HG03095 (cell line): ENCODE results near the gene AMBRA1.

Experiments
- ATAC-seq: cut with Tn5 transposase; IDR thresholded peaks from one replicate; pipeline ENCODE4 v1.9.1; 2021; ENCODE audit warnings: moderate library complexity; ENCODE audit not compliant: unreplicated experiment

AMBRA1 gene

GRCh38 chr11:46511342-46511741 lies 82.5 kb downstream of the AMBRA1 start:
- ATAC-seq: no peak

GRCh38 chr11:46508360-46508759 lies 85.5 kb downstream of the AMBRA1 start:
- no peak for ATAC-seq

DNA sequence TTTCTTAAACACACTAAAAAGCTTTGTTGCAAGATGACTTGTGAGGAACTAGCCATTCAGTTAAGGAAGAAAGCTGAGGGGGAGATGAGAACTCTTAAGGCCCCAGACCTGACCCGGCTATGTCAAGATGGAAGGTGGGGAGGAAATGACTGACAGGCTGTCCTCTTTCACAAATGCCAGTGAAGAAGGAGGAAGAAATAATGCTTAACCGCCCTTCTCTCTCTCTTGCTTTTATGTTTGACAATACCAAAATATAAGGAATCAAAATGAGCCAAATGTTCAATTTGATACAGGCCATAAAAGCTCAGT lies 87.4 kb downstream of the AMBRA1 start:
- ATAC-seq: no peak

DNA sequence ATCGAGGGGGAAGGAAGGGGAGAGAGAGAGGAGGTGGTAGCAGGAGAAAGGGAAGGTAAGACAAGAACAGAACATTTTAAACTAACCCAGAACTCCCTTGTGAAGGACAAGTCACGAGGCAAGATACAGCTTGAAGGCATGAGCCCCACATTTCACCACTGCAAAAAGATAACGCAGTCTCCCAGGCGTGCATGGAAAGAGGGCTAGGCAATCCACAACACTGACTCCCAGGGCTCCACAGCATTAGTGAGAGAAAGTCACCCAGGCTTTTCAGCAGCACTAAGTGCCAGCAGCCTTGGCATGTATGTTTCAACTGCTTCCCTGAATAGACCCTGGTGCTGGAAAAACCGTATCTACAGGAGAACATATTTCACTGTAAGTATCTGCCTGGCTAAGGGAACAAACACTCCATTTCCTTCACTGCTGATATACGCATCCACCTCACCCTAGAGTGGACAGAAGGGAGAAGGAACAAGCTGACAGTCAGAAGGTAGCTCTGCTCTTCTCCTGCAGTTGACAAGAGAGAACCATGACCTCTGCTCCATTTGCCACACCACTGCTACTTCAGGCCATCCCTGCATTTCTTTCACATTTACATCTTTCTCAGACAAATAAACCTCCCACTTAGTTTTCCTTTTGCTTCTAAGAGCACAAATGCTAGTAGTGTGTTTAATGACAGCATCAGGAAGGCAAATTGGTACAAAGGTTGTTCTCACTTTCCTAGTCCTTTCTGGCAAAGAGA lies 87.9 kb downstream of the AMBRA1 start:
- ATAC-seq: no peak

DNA sequence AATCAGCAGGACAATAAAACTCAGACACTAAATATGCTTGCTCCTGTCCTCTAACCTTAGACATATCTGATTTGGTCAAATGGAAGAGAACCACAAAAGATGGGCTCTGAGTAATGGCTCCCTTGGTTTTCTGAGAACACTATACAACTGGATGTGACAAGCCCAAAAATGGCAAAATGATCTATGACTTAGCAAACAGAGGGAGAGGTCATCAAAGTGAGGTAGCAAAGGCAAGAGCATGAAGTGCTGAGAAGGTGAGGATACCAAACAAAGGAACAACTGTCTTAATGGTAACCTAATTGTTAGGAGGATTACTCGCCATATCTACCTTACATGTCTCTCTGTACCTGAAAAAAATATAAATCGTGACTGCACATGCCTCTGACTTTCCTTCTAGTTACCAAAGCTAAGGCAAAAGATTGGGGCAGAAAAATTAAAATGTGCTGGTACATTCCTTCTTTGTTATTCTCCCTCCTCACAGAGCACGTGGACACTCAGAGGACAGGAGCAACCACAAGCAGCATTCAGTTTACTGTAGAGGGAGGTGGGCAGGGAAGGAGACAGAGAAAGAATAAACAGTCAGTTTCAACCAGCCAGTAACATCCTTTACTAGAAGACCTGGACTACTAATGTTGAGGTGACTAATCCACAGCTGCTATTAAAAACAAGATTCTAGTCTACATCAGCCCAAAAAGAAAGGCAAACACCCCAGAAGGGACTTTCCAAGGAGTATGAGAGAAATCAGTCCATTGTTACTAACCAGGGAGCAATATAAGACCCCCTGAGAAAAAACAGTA lies 88.8 kb downstream of the AMBRA1 start:
- ATAC-seq: no peak

GRCh38 chr11:46499821-46500220 lies 94.0 kb downstream of the AMBRA1 start:
- no peak for ATAC-seq

DNA sequence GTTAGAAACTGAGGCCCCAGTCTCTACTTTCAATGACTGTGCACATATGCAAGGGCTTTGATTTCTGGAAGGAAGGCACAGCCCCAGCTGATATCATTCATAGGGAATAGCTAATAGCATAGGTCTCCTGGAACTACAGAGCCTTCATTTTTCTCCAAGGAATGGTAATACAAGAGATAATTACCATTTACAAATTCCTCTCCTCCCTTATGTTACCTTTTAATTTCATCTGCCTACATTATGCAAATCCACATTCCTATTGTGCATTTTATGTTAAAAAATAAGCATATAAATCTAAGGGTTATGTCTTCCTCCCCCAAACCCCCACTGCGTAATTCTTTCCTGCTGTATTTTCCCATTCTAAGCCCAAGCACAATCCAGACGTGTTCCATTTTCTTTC lies 94.9 kb downstream of the AMBRA1 start:
- no peak for ATAC-seq

- ATAC-seq: no peak
Observed at GRCh38 chr11:46498179-46498578, 95.6 kb downstream of the AMBRA1 start.

- no peak for ATAC-seq
Observed at GRCh38 chr11:46497498-46497897, 96.3 kb downstream of the AMBRA1 start.

DNA sequence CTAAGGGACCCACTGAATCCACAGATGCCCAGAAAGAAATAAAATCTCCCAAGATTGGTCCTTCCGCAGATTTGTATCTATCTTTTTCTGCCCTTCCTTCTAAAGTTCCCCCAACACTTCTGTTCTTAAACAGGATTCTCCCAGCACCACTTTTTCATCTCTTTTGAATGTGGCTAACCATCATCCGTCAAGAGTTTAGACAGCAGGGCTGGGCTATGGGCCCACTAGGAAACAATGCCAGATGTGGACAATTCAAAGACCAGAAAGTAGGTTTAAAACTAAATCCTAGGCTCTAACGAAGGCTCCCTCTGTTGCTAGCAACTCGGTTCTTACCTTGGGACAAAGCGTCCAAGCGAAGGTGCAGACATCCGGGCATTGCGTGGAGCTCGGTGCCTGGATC lies 100.0 kb downstream of the AMBRA1 start:
- no peak for ATAC-seq

GRCh38 chr11:46492532-46492931 lies 101.3 kb downstream of the AMBRA1 start:
- no peak for ATAC-seq

- no peak for ATAC-seq
Observed at GRCh38 chr11:46491661-46492330, 102.0 kb downstream of the AMBRA1 start.

- ATAC-seq: no peak
Observed at GRCh38 chr11:46490666-46491065, 103.2 kb downstream of the AMBRA1 start.

DNA sequence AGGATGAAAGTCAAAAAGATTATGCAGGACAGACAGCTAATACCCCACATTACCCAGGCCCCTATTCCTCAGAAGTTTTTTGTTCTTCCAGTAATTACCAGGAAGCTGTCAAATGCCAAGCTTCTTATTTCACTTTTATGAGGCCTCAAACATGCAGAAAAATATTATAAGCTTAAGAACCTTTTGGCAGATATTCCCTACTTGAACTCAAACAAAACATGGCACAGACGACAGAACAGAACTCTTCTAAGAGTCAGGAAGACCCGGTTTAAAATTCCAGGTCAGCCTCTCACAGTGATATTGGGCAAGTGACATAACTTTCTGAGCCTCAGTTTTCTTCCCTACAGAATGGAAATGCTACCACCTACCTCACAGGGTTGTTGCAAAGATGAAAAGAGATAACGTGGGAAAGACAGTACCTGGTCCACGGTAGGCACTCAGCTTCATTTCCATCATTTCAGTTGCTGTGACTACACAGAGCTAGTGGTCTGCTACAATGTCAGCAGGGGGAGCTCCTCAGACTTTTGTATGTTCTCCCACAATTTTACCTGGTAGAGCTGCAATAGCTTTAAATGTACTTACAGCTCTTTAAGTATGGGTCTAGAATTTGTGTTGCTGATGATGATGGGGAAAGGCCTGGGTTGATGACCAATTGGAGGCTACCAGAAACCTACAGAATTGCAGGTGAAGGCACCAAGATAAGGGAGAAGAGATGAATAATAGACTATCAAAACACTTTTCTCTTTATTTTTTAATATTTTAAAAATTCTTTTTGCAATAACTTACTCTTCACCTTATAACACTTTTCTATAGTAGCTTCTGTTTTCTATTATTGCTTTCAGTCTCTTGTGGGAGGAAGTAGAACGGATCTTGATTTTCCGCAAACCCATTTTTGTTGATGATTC lies 103.9 kb downstream of the AMBRA1 start:
- no peak for ATAC-seq

- no peak for ATAC-seq
Observed at GRCh38 chr11:46485856-46486443, 107.9 kb downstream of the AMBRA1 start.

- ATAC-seq: no peak
Observed at GRCh38 chr11:46484101-46484500, 109.7 kb downstream of the AMBRA1 start.

DNA sequence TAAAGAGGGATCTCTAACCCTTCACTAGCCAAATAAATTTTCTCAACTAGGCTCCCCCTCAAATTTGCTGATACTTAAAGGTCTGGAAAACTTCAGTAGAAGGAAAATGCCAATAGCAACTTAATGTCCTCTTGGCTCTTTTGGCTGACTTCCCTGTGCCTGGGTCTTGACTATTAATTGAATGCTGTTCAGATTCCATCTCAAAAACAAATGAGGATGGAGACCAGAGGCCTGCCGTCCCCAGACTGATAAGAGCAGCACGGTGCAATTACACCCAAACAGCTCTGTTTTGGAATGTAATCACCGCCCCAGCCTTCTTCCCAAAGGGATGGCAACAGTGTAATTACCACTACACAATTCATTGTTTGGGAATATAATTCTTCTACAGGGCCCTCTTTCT lies 112.9 kb downstream of the AMBRA1 start:
- no peak for ATAC-seq

DNA sequence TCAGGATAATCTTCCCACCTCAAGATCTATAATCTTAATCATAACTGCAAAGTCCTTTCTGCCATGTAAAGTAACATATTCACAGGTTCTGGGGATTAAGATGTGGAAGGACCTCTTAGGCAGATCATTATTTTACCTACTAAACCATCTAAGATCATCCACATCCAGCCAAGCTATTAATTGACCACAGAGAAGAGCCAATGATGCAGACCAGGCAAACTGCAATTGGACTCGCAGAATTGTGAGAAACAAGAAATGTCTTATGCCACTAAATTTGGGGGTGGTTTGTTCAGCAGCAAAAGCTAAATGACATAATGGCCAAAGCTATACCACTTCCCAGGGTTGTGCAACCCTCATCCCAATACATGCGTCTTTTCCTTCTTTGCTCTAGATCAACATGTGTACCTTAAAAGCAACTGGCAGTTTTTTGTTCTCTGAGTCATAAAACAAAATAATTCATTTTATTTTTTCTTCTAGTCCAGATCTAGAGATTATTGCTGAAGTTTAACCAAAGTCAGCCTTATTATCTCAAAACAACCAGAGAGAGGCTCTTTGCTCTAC lies 113.6 kb downstream of the AMBRA1 start:
- no peak for ATAC-seq

DNA sequence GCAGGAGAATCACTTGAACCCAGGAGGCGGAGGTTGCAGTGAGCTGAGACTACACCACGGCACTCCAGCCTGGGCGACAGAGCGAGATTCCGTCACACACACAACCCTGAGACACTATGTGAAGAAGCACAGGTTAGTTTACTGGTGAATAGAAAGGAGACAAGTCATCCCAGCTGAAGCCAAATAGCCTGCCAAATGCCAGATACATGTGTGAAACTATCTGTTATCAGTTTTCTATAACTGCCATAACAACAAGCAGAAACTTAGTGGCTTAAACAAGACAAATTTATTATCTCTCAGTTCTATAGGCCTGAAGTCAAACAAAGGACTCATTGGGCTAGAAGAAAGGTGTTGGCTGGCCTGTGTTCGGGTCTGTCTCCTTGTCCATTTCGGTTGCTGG lies 114.2 kb downstream of the AMBRA1 start:
- ATAC-seq: no peak

- ATAC-seq: no peak
Observed at GRCh38 chr11:46478196-46478595, 115.6 kb downstream of the AMBRA1 start.
